C4-2B (cell line): ENCODE data around the gene ZFP57.

Experiments used
- CTCF ChIP-seq: fragments of 450-650 bp; conservative IDR thresholded peaks from 2 replicates; pipeline ENCODE4 v1.5.1; 2017; ENCODE audit warnings: mild to moderate bottlenecking
- ZFX ChIP-seq: fragments of 450-650 bp; IDR thresholded peaks from 2 replicates; pipeline ENCODE4 v1.6.1; 2017

GRCh38 chr6:29631860-29632731 lies 48.9 kb downstream of the ZFP57 start:
- TF ChIP-seq CTCF (no peak), ZFX (no peak)
